A549 (cell line): ENCODE measurements around the gene GSK3B.

Source experiments
- PHF8 ChIP-seq: fragments of 200-600 bp; sonication (generic); IDR thresholded peaks from 2 replicates; pipeline ENCODE4 v1.6.1; 2016; ENCODE audit warnings: low read depth, mild to moderate bottlenecking, antibody characterized with exemption, moderate library complexity, borderline replicate concordance
- RFX5 ChIP-seq: fragments of 450-650 bp; IDR thresholded peaks from 2 replicates; pipeline ENCODE4 v1.7.1; 2014; ENCODE audit warnings: antibody characterized with exemption, mild to moderate bottlenecking, moderate library complexity
- USF2 ChIP-seq: fragments of 450-650 bp; IDR thresholded peaks from 2 replicates; pipeline ENCODE4 v1.6.1; 2014; ENCODE audit warnings: antibody characterized with exemption

- no peak for TF ChIP-seq RFX5
- no peak for TF ChIP-seq USF2
- TF ChIP-seq PHF8, result no peak
Observed at GRCh38 chr3:119794401-119794800, 299.8 kb downstream of the GSK3B start.
